GM18498 (cell line): ENCODE measurements around the gene ANKLE1.

Source experiments
- ATAC-seq: cut with Tn5 transposase; IDR thresholded peaks from one replicate; pipeline ENCODE4 v1.9.1; 2021; ENCODE audit warnings: mild to moderate bottlenecking, moderate library complexity; ENCODE audit not compliant: unreplicated experiment

ANKLE1 gene

DNA sequence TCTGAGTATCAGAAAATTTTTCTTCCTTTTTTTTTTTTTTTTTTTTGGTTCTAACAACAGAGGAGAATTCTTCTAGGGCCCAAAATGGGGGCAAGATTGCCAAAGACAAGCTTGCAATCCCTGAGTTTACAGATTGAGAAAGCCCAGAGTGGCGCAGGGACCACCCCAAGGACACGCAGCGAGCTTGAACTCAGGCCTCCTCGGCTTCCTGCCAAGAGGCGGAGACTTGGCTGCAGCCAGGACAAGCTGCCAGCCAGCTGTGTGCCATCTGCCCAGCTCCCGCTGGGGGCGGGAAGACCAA lies 23.5 kb downstream of the ANKLE1 start:
- ATAC-seq: no peak

DNA sequence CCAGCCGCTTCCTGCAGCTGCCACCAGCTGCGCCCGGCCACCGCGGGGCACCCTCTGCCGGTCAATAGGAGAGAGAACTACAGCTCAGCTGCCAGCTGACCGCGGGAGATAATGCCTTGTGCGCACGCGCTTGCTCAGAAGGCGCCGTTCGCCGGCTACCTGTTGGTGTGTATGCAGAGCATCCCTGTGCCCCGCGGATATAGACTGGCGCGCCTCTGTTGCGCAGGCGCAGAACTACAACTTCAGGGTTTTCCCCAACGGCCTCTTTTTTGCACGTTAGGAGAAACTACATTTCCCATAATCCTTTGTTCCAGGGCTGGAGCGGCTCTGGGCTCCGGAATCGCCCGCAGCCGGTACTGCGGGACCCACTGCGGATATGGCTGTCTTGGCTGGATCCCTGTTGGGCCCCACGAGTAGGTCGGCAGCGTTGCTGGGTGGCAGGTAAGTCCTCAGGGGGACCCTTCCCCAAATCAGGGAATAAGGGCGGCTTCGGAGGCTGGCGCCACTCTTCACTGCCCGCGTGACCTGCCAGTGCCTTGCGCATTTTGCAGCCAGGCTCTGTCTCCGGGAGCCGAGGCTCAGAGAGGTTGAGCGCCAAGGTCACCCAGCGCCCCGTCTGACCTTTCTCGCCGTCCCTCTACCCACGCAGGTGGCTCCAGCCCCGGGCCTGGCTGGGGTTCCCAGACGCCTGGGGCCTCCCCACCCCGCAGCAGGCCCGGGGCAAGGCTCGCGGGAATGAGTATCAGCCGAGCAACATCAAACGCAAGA lies 24.0 kb downstream of the ANKLE1 start, which contains the start of gene MRPL34:
Gene MRPL34, plus strand, starts transcription at position 356 of the 768 bp plus-strand sequence. Its CDS starts 21 bp downstream, at position 377.
- peak; percentile 66 for ATAC-seq

DNA sequence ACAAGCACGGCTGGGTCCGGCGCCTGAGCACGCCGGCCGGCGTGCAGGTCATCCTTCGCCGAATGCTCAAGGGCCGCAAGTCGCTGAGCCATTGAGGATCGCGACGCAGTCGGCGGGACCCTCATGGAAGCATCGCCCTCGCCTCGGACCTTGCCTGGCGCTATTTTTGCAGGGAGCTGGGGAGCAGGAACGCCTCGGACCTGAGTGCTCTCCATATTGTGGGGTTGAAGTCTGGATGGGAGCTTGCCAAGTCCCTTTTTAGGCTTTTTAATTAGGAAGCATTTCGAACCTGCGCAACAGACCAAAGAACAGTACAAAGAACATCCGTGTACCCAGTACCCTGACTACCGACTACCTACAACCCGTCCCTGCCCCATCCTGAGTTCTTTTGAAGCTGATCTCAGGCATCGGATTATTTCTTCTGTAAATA lies 24.6 kb downstream of the ANKLE1 start:
- no peak for ATAC-seq

DNA sequence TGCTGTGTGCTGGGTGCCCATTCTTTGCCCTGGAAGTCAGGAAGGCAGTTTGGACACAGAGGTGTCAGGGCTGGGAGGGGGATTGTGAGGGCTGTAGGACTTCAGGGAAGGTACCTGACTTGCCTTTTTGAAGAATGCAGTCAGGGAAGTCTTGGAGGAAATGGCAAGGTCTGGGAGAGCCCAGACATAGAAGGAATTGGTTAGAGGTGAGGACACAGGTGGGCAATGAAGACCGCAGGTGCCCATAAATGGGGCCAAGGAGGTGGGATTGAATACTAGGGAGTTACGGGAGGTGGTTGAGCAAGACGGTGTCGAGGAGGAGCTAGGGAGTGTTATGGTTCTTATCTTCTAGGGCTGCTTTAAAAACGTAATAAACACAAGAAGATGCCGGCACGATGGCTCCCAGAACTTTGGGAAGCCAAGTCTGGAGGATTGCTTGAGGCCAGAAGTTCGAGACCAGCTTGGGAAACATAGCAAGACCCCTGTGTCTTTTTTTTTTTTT lies 26.2 kb downstream of the ANKLE1 start:
- ATAC-seq: no peak

DNA sequence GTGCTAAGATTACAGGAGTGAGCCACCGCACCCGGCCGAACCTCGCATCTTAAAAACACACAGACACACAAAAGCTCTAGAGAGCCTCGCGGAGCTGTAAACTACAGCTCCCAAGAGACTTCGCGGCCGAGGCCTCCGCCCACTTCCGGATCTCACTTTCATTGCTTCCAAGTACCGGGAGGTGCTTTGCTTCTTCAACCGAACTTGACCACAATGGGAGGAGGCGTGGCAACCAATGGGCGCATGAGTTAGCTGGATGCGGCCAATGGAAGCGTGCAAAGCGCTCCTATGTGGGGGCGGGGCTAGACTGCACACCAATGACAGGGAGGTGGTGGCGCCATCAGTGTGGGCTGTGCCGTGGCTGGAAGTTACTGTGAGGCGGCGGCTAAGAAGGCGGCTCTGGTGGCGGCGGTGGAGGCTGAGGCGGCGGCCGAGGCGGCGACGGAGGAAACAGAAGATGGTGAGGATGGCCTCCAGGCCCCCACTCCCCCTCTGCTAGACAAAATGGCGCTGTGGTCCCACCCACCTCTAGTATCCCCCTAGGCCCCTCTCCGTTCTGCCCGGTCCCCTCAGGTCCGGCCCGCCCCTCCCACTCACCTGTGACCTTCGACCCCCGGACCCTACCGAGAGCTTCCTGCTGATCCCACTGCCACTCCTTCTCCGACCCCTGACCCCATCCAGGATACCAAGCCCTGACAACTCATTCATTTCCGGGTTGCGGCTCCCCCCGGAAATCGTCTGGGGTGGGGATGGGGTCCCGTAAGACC lies 27.7 kb downstream of the ANKLE1 start, which contains the start of gene DDA1:
Gene DDA1, plus strand, starts transcription at position 366 of the 767 bp plus-strand sequence. Its CDS starts 92 bp downstream, at position 458.
- ATAC-seq: peak; percentile 57

GRCh38 chr19:17309965-17310461 lies 28.3 kb downstream of the ANKLE1 start:
- ATAC-seq: no peak

DNA sequence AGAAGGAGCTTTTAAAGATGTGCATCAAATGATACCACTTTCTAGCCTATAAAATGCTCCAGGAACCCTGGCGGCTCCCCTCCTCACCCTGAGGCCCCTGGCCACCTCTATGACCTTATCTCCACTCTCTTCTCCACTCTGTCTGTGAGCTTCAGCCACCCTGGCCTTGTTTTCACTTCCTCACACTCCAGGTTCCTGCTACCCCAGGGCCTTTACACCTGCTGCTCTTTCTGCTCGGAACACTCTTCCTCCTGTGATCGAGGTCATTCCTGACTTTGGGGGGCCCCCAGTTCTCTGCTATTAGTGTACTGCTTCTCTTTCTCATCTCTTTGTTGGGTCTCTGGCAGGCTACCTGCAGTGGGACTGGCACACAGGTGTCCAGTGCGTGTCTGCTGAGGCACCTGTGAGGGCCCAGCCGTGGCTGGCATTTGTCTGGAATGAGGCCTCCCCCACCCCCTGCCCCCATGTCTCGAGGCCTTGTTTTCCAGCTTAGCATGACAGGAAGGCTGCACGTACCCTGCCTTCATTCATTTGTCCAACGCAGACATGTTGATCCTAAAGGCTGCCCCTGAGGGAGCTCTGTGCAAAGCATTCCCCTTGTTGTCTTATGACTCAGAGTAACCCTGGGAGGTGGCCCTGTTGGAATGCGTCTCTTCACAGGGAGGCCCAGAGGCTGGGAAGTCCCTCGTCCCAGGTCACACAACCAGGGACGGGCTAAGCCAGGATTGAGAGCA lies 29.9 kb downstream of the ANKLE1 start:
- ATAC-seq: no peak

- ATAC-seq: no peak
Measured at GRCh38 chr19:17312189-17313113, 30.8 kb downstream of the ANKLE1 start.

DNA sequence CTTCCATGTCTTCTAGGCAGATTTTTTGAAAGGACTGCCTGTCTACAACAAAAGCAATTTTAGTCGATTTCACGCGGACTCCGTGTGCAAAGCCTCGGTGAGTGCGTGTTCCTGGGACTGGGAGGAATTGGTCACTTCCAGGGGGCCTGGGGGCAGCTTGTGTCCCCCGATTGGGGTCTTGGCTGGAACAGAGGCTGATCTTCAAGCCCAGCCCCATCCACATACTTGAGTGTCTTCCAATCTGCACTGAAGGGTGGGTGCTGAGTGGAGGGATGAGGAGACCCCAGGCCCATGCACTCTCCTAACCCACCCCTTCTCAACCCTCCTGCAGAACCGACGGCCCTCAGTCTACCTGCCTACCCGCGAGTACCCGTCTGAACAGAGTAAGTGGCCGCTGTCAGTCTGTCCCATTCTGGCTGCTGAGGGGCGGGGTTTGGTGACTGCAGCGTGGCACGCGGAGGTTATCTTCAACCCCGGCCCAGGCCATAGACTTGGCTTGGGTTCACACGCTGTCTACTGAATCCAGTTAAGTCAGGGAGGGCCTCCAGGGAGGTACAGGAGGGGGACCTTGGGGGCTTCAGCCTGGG lies 32.4 kb downstream of the ANKLE1 start:
- no peak for ATAC-seq

DNA sequence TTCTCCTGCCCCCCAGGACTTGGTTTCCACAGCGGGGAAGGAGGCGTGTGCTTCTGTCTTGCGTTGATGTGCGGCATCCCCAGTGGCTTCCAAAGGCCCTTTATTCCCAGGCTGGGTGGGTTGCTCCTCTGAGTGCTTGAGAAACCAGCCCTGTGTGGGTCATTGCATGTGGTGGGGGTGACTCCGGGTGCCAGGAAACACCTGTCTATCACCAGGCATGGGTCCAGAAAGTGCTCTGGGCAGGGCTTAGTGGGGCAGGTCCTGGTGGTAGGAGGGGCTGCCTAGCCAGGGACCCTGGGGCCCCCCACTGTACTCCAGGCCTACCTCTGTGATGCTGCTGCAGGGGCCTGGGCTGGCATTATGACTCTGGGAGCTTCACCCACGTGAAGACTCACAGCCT lies 37.3 kb downstream of the ANKLE1 start:
- no peak for ATAC-seq

GRCh38 chr19:17319473-17320238 lies 38.0 kb downstream of the ANKLE1 start:
- no peak for ATAC-seq

DNA sequence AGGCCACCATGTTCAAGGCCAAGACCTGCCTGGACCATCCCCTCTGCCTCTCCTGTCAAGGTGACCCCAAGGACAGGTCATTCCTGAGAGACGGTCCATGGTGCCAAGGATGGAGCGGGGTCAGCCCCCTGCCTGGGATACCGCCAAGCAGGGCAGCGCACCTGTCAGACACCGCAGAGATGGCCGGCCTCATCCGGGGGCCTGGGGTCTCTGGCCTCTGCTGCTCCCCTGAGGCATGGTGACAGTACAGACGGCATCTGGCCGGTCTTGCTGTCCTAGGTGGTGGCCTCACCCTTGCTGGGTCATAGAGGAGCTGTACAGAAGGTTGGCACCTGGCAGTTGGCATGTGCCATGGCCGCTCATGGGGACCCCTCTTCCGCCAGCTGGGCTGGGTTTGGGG lies 38.7 kb downstream of the ANKLE1 start:
- no peak for ATAC-seq

DNA sequence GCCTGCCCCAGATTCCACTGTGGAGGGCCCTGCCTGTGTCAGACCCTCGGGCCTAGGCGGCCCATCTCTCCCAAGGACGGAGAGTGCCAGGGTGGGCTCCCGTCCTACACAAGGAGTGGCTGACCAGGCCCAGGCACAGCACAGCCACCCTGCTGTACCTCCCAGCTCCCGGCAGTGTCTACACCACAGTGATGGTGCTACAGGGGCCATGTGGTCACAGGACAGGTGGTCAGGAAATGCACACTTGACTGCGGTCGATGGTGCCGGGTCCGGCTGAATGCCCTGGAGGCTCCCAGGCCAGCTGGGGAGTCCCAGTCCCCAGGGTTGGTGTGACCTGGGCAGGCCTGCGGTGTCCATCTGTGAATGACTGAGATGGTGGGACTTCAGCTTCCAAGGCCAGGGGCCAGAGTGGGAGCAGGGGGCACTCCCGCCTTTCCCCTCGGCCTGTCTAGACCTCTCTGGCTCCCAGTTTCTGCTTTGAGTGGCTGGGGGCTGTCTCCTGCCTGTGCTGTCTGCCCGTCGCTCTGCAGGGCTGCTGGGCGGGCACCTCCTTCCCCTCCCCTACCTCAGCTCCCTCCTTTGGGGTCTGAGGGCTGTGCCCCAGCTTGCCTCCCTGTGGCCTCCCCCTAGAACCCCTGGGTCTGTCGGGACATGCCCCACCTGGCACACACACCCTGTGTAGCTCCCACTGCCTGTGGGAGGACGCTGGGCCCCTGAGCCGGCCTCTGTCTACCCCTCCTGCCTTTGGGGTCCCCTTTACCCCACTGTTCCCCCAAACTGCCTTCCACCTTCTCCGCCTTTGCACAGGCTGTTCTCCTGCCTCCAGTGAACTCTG lies 40.2 kb downstream of the ANKLE1 start:
- no peak for ATAC-seq

GRCh38 chr19:17322854-17323253 lies 41.2 kb downstream of the ANKLE1 start:
- ATAC-seq: no peak

DNA sequence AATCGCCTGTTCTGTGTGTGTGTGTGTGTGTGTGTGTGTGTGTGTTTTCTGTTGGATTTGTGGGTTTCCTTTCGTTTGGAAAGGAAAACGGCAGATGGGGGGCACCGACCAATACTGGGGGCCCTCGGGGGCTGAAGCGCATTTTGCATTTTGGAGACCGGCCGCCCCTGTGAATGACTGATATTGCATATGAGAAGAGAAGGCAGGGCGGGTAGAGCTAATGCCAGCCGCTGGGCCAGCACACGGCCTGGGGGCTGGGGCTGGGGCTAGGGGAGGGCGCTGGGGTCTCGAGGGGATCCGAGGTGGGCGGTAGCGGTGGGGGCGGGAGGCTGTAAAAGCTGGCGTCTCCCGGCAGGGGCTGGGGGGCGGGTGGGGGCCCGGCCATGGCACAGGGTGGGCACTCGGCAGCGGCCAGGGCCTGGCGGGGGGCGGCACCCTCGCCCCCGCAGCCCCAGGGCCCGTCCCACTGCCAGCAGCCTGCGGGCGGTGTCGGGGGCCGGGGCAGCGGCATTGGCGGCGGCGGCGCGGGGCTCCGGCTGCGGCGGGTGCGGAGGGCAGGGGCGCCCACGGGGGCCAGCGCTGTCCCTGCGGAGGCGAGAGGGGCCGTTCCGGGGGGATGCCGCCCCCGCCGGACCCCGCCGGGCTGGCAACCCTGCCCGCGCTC lies 41.7 kb downstream of the ANKLE1 start:
- no peak for ATAC-seq

- ATAC-seq: no peak
Measured at GRCh38 chr19:17323964-17324332, 42.2 kb downstream of the ANKLE1 start.

- ATAC-seq: no peak
Measured at GRCh38 chr19:17324357-17325114, 42.8 kb downstream of the ANKLE1 start.
